Stimulated activated CD8-positive, alpha-beta memory T cell treated with anti-CD3 and anti-CD28 coated beads, Interleukin-2, amount 100 ng/mL, for 48 hours (primary cell): ENCODE measurements around the gene PGLYRP3.

Source experiments
- DNase-seq, 2 donors: peaks; one replicate each; pipeline ENCODE4 v3.0.0-alpha.2; 2020; ENCODE audit warnings: low read depth in 2 of 2

PGLYRP3 gene

GRCh38 chr1:153312570-153313186 is at the start of gene PGLYRP3:
Gene PGLYRP3, minus strand, starts transcription at chr1:153312952. Its CDS starts 2,287 bp downstream, at chr1:153310665.
- DNase-seq, result no peak

- no peak for DNase-seq
Measured at GRCh38 chr1:153362187-153362775, 49.5 kb upstream of the PGLYRP3 start.

- no peak for DNase-seq
Measured at GRCh38 chr1:153361480-153362109, 48.8 kb upstream of the PGLYRP3 start.

- DNase-seq, result no peak
Measured at GRCh38 chr1:153360592-153361479, 48.1 kb upstream of the PGLYRP3 start.

- DNase-seq, result no peak
Measured at GRCh38 chr1:153360190-153360589, 47.4 kb upstream of the PGLYRP3 start.

GRCh38 chr1:153359241-153359640 is 46.5 kb upstream of the PGLYRP3 start:
- DNase-seq, result no peak

GRCh38 chr1:153358691-153358975 is 45.9 kb upstream of the PGLYRP3 start:
- no peak for DNase-seq

DNA sequence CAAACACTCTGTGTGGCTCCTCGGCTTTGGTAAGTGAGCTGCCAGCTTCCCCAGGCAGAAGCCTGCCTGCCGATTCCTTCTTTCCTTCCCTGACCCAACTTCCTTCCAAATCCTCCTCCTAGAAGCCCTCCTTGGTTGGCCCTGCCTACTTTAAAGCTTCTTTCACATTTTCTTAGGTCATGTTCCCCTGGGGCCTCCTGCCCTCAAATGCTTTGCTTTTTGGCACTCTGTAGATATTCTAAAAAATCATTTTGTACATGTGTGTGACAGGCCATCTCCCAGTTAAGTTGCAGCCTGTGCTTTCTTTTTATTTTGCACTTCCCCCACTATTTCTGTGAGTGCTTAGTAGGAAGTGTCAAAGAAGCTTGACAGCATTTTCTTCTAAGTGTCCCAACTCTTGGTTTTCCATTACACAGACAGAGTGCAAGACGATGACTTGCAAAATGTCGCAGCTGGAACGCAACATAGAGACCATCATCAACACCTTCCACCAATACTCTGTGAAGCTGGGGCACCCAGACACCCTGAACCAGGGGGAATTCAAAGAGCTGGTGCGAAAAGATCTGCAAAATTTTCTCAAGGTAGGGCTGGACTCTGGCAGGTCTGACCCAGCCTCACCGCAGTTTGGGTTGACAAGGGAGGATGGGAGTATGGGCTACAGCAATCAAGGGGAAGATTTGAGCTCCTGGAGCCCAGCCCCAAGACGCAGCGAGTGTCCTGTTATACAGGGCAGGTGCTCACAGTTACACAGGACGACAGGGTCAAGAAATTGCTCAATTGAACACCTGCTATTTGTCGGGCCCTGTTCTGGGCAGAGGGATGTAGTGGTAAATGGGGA is 45.3 kb upstream of the PGLYRP3 start, which contains the start of gene S100A9:
Gene S100A9, plus strand, starts transcription at position 2 of the 838 bp plus-strand sequence. Its CDS starts 430 bp downstream, at position 432.
- DNase-seq, result no peak

GRCh38 chr1:153357076-153357852 is 44.5 kb upstream of the PGLYRP3 start:
- no peak for DNase-seq

- no peak for DNase-seq
Measured at GRCh38 chr1:153356392-153357075, 43.8 kb upstream of the PGLYRP3 start.

DNA sequence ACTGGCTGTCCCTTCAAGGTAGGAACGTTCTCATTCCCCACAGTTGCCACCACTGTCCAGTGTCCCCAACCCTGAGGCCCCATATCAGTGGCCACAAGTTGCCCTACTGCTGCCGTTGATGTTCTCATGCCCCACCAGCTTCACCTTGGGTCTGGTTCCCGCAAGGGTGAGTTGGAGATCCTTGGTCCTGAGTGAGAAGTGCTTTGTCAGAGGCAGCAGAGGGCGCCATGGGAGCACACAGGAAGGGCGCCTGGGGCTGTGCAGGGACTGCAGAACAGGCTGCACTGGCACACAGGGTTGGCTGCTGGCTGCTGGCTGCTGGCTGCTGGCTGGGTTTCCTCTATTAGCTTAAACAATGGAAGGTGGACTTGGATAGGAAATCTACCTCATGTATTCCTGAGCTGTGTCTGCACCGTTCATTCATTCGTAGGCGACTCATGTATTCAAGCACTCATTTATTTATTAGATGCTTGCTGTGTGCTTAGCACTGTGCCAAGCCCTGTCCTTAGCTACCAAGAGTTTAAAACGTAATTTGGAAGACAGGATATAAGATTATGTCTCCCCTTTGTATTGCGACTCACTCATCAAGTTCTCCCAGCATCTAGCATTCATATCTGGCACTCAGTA is 42.8 kb upstream of the PGLYRP3 start:
- peak; percentile 12 to 21 for DNase-seq

GRCh38 chr1:153354515-153355193 is 41.9 kb upstream of the PGLYRP3 start:
- no peak for DNase-seq

DNA sequence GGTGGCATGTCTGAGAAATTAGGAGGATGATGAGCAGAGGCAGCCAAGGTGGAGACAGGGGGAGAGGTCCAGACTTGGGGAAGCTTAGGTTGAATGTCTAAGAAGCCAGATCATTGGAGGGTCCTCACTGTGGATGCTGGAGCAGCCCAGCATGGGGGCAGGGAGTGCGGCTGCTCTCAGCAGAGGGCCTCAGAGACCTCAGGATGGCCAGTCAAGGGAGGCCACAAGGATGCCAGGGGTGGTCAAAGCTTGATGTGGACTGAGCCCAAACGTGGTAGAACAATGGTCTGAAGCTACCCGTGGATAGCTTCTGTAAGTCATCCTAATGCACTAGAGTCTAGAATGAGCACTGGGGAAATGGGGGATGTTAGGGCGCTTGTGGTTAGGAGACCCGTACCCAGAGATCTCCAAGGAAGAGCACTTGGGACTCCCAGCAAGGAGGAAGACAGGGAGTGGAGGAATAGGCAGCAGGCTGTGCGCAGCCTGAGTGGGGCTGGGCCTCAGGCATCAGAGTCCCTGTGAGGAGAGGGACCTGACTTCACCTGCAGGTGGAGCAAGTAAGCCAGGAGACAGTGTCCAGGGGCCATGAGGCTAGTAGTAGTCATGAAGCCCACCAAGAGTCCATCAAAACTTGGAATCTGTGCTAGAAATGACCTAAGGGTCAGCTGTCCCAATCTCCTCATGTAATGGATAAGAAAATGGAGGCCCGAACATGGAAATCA is 40.6 kb upstream of the PGLYRP3 start:
- DNase-seq, result no peak

- peak; percentile 27 to 52 for DNase-seq
Measured at GRCh38 chr1:153352523-153352922, 39.8 kb upstream of the PGLYRP3 start.

DNA sequence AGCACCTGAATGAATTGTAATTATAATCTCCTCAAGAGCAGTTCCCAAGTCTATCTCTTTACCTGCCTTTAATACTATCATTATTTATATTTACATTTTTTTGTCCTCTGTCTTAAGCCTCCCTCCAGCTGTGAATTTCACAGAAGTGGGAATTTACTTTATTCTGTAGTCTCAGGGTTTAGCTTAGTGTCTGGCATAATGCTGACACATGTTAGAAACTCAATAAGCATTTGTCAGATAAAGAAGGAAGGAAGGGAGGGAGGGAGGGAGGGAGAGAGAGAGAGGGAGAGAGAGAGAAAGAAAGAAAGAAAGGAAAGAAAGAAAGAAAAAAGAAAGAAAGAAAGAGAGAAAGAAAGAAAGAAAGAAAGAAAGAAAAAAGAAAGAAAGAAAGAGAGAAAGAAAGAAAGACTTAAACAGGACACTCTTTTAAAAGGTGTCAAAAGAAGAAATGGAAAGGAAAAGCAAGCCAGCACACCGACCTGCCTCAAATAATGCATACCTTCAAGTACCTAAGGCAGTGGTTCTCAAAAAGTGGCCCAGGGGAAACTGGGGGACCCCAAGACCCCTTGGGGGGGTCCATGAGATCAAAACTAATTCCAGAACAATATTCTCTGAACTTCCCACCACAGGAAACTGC is 37.7 kb upstream of the PGLYRP3 start:
- DNase-seq, result no peak

- DNase-seq, result no peak
Measured at GRCh38 chr1:153349363-153350320, 36.9 kb upstream of the PGLYRP3 start.
